DND-41 (cell line): Measurements from ENCODE around the gene MYB.
A peak's percentile ranks its signal among the peaks of the same experiment; 100 is the strongest.

ENCODE experiments used
- ATAC-seq: fragments of 200-7000 bp; cut with Tn5 transposase; 3 replicates; pipeline ENCODE4 v1.9.1; 2021; ENCODE audit warnings: low read depth; ENCODE audit not compliant: insufficient read depth
- DNase-seq: peaks from one replicate; pipeline ENCODE4 v3.0.0-alpha.2; 2020
- H2AFZ ChIP-seq: 2 replicates; pipeline ENCODE4 v1.6.0; 2012; ENCODE audit warnings: low read depth, low read length
- H3K27ac ChIP-seq: 2 replicates; pipeline ENCODE4 v1.5.1; 2012; ENCODE audit warnings: low read length, inconsistent platforms
- H3K27me3 ChIP-seq: fragments of 200-600 bp; sonication (generic); 2 replicates; pipeline ENCODE4 v1.6.0; 2012; ENCODE audit warnings: low read length, mild to moderate bottlenecking, inconsistent platforms; ENCODE audit not compliant: insufficient read depth, poor library complexity
- H3K36me3 ChIP-seq: 2 replicates; pipeline ENCODE4 v1.5.1; 2012; ENCODE audit warnings: low read length, inconsistent platforms; ENCODE audit not compliant: insufficient read depth
- H3K4me1 ChIP-seq: 2 replicates; pipeline ENCODE4 v1.5.1; 2012; ENCODE audit warnings: mild to moderate bottlenecking, low read length; ENCODE audit not compliant: insufficient read depth
- H3K4me2 ChIP-seq: 2 replicates; pipeline ENCODE4 v1.6.0; 2012; ENCODE audit warnings: mild to moderate bottlenecking, moderate library complexity, low read length, inconsistent platforms; ENCODE audit not compliant: insufficient read depth
- H3K4me3 ChIP-seq, 2 experiments: fragments of 200-600 bp in 1 of 2; shearing (Covaris generic) in 1 of 2; 2 replicates each; pipeline ENCODE4 v1.5.1; 2012 to 2016; ENCODE audit warnings: inconsistent platforms in 2 of 2, low read length in 2 of 2, mild to moderate bottlenecking in 2 of 2, low read depth in 1 of 2, moderate library complexity in 1 of 2
- H3K79me2 ChIP-seq: 2 replicates; pipeline ENCODE4 v1.6.0; 2012; ENCODE audit warnings: low read length, inconsistent platforms; ENCODE audit not compliant: insufficient read depth
- H3K9ac ChIP-seq: 2 replicates; pipeline ENCODE4 v1.6.0; 2012; ENCODE audit warnings: low read depth, mild to moderate bottlenecking, inconsistent platforms, low read length, moderate library complexity
- H3K9me3 ChIP-seq: 2 replicates; pipeline ENCODE4 v1.5.1; 2012; ENCODE audit warnings: low read length, moderate library complexity, mild to moderate bottlenecking, inconsistent platforms; ENCODE audit not compliant: insufficient read depth, severe bottlenecking
- H4K20me1 ChIP-seq: 2 replicates; pipeline ENCODE4 v1.6.0; 2012; ENCODE audit warnings: low read length; ENCODE audit not compliant: insufficient read depth
- CTCF ChIP-seq: IDR thresholded peaks from 2 replicates; pipeline ENCODE4 v1.5.1; 2012; ENCODE audit warnings: borderline replicate concordance, low read length, moderate library complexity, mild to moderate bottlenecking; ENCODE audit not compliant: poor library complexity, severe bottlenecking; ENCODE audit errors: extremely low read depth
- EZH2 ChIP-seq: IDR thresholded peaks from 3 replicates; pipeline ENCODE4 v1.6.1; 2012; ENCODE audit warnings: borderline replicate concordance, low read depth, mild to moderate bottlenecking, moderate library complexity, low read length, inconsistent platforms; ENCODE audit not compliant: severe bottlenecking

Gene MYB

GRCh38 chr6:135195041-135195440 lies 13.9 kb downstream of the MYB start:
- peak overlapping the region; percentile 51 for H3K27ac ChIP-seq
- no peak overlapping the region for H3K4me2 ChIP-seq
- peaks cover 99% of the 10 kb centered on the region for H3K36me3 ChIP-seq
- H3K4me1 ChIP-seq: peaks cover 65% of the 10 kb centered on the region
- H3K79me2 ChIP-seq: peaks cover 96% of the 10 kb centered on the region
- H4K20me1 ChIP-seq: peaks cover 36% of the 10 kb centered on the region; the same call in 1 of the 2 replicates
- H3K4me3 ChIP-seq: no peak overlapping the region
- no peak for DNase-seq
- TF ChIP-seq CTCF: no peak
- no peak for TF ChIP-seq EZH2
- no peak overlapping the region for H3K9ac ChIP-seq
- no peak overlapping the region for H2AFZ ChIP-seq
- no peaks in the 10 kb centered on the region for H3K9me3 ChIP-seq
- peak; percentile 70 for ATAC-seq
- no peaks in the 10 kb centered on the region for H3K27me3 ChIP-seq

DNA sequence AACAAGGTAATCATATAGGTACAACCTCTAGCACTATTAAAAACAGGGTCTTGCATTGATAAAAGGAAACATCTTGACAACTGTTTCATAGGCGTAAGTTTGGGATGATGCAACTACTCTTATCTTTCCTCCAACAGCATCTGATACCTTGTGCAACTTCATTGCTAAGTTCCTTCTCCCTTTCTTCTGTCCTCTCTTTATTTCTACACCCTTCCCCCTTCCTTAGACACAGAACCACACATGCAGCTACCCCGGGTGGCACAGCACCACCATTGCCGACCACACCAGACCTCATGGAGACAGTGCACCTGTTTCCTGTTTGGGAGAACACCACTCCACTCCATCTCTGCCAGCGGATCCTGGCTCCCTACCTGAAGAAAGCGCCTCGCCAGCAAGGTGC lies 14.4 kb downstream of the MYB start:
- H3K27ac ChIP-seq: peak overlapping the region; percentile 51
- peak; percentile 60 for DNase-seq
- peaks cover 61% of the 10 kb centered on the region for H3K4me1 ChIP-seq
- no peaks in the 10 kb centered on the region for H3K27me3 ChIP-seq
- no peaks in the 10 kb centered on the region for H3K9me3 ChIP-seq
- peaks cover 31% of the 10 kb centered on the region; the same call in 1 of the 2 replicates for H4K20me1 ChIP-seq
- H3K79me2 ChIP-seq: peaks cover 96% of the 10 kb centered on the region
- no peak overlapping the region for H3K4me2 ChIP-seq
- ATAC-seq: peak; percentile 72
- H3K4me3 ChIP-seq: no peak overlapping the region
- no peak overlapping the region for H3K9ac ChIP-seq
- no peak overlapping the region for H2AFZ ChIP-seq
- H3K36me3 ChIP-seq: peaks cover 99% of the 10 kb centered on the region
- TF ChIP-seq EZH2 (no peak), CTCF (peak; percentile 23)

DNA sequence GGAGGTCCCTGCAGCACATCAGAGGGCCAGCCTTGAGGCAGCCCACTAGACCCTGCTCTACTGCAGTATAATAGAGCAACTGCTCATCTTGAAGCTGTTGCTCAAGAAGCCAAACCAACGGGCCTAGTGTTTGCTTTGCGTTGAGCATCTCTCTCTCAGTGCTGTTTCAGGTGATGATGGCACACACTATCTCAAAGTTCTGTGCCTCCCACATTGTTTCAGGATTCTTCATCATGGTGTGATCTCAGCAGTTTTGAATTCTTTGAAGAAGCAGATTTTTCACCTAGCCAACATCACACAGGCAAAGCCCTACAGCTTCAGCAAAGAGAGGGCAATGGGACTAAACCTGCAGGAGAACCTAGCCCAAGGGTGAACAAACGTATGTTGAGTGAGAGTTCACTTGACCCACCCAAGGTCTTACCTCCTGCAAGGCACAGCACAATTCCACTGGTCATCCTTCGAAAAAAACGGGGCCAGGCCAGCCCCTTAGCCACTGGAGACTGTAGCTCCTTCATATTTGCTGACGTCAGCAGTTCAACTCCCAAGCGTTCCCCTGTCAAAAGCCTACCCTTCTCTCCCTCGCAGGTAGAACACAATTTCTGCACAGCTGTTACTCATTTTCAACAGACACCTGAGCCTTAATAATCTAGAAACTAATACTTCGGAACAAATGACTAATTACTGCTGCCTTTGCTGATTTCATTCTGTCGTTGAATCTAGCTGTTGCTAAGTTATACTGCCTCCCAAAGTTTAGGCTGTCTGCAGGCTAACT lies 15.8 kb downstream of the MYB start:
- Histone ChIP-seq H3K36me3 (peaks cover 99% of the 10 kb centered on the region), H4K20me1 (peaks cover 24% of the 10 kb centered on the region; the same call in 1 of the 2 replicates), H3K27me3 (no peaks in the 10 kb centered on the region)

More for the DNA sequence above, 15.8 kb downstream of the MYB start:
- Histone ChIP-seq H3K4me1 (peaks cover 47% of the 10 kb centered on the region), H3K4me3 (no peak overlapping the region), H3K4me2 (no peak overlapping the region), H3K27ac (peak overlapping the region; percentile 17), H3K9me3 (no peaks in the 10 kb centered on the region), H3K79me2 (peaks cover 92% of the 10 kb centered on the region), H2AFZ (no peak overlapping the region), H3K9ac (no peak overlapping the region)
- TF ChIP-seq CTCF (no peak), EZH2 (no peak)
- ATAC-seq (no peak), DNase-seq (no peak)
